Measurements from ENCODE around the gene ZFYVE26. TPM values are rescaled to one million over a fixed set of nuclear protein-coding genes. Genes with fewer than 3 reads are reported as not detected.

The ZFYVE26 gene
- total RNA-seq, 1 experiment from 2014 or later, result 13.2 TPM

DNA sequence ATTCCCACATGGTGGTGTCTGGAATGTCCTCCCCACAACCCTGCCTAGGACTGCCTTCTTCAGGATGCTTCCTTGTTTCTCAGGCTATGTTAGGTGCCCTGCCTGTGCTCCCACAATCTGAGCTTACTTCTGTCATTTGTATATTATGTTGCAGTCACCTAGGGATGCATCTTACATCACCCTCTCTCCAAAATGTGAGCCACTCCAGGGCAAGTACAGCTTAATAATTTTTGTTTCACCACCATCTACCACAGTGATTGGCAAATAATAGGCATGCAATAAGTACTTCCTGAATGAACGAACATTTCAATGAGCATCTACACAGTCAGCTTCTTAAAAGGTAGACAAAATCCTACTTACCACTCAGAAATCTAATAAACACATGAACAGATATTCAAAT lies 37.6 kb downstream of the ZFYVE26 start:
- no peak for DNase-seq (ENCODE audit: low read depth, low spot score)
- Histone ChIP-seq H3K36me3 (ENCODE audit: control insufficient read depth in 1 of 2, insufficient read depth in 2 of 2, low read length in 2 of 2) (peaks cover 10 to 11% of the 10 kb centered on the region in 2 experiments; a peak in 3 of 4 replicates), H3K4me2 (ENCODE audit: low read length) (no peak overlapping the region), H3K79me2 (ENCODE audit: insufficient read depth, low read length) (no peaks in the 10 kb centered on the region), H3K4me1 (ENCODE audit: control insufficient read depth in 1 of 2, insufficient read depth in 2 of 2, low read length in 2 of 2) (no peaks in the 10 kb centered on the region), H2AFZ (ENCODE audit: low read depth, low read length, poor library complexity, severe bottlenecking) (no peak overlapping the region), H3K9ac (ENCODE audit: low read length) (no peak overlapping the region), H3K4me3 (replicated peaks in 1 of 2; ENCODE audit: low read depth in 1 of 2, low read length in 2 of 2) (no peak overlapping the region), H3K9me2 (ENCODE audit: insufficient read depth) (no peaks in the 10 kb centered on the region), H3K27me3 (ENCODE audit: insufficient read depth, low read length) (no peaks in the 10 kb centered on the region), H4K20me1 (ENCODE audit: insufficient read depth) (no peaks in the 10 kb centered on the region), H3K9me3 (ENCODE audit: control insufficient read depth in 1 of 2, insufficient read depth in 1 of 2, low read depth in 1 of 2, low read length in 2 of 2) (no peaks in the 10 kb centered on the region), H3K27ac (ENCODE audit: low read depth, low read length) (no peak overlapping the region)
- ATAC-seq, result no peak
- TF ChIP-seq ZFX (IDR thresholded peaks at IDR 0.05), result no peak
- no peak for TF ChIP-seq SP1 (IDR thresholded peaks at IDR 0.05; ENCODE audit: low read depth)
- TF ChIP-seq EGR1 (IDR thresholded peaks at IDR 0.05; ENCODE audit: low read depth), result no peak
- no peak for TF ChIP-seq CBX3 (IDR thresholded peaks at IDR 0.05; ENCODE audit: low read depth)
- no peak for TF ChIP-seq EZH2phosphoT487 (IDR thresholded peaks at IDR 0.05; ENCODE audit: borderline replicate concordance)
- TF ChIP-seq ZNF274 (IDR thresholded peaks at IDR 0.05; ENCODE audit: low read depth, low read length), result no peak
- no peak for TF ChIP-seq RAD21 (IDR thresholded peaks at IDR 0.05; ENCODE audit: low read depth)
- no peak for TF ChIP-seq POLR2A (IDR thresholded peaks at IDR 0.05; ENCODE audit: borderline replicate concordance, extremely low read depth, insufficient read depth, insufficient read length)
- TF ChIP-seq ELF1 (IDR thresholded peaks at IDR 0.05; ENCODE audit: borderline replicate concordance, low read depth), result no peak
- TF ChIP-seq TCF7L2 (IDR thresholded peaks at IDR 0.05; ENCODE audit: borderline replicate concordance, extremely low read depth, insufficient read depth, insufficient read length), result no peak
- no peak for TF ChIP-seq SRF (IDR thresholded peaks at IDR 0.05; ENCODE audit: low read depth)
- TF ChIP-seq POLR2AphosphoS5 (IDR thresholded peaks at IDR 0.05; ENCODE audit: low read depth, low read length), result no peak
- TF ChIP-seq, protein P1, sequence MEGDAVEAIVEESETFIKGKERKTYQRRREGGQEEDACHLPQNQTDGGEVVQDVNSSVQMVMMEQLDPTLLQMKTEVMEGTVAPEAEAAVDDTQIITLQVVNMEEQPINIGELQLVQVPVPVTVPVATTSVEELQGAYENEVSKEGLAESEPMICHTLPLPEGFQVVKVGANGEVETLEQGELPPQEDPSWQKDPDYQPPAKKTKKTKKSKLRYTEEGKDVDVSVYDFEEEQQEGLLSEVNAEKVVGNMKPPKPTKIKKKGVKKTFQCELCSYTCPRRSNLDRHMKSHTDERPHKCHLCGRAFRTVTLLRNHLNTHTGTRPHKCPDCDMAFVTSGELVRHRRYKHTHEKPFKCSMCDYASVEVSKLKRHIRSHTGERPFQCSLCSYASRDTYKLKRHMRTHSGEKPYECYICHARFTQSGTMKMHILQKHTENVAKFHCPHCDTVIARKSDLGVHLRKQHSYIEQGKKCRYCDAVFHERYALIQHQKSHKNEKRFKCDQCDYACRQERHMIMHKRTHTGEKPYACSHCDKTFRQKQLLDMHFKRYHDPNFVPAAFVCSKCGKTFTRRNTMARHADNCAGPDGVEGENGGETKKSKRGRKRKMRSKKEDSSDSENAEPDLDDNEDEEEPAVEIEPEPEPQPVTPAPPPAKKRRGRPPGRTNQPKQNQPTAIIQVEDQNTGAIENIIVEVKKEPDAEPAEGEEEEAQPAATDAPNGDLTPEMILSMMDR (IDR thresholded peaks at IDR 0.05 in 2 of 3, conservative IDR thresholded peaks at IDR 0.05 in 1 of 3; ENCODE audit: borderline replicate concordance in 1 of 3, insufficient read depth in 1 of 3, low read depth in 2 of 3, low read length in 2 of 3), result no peak
- TF ChIP-seq CEBPB (IDR thresholded peaks at IDR 0.05; ENCODE audit: low read depth), result no peak
- TF ChIP-seq, protein P2, sequence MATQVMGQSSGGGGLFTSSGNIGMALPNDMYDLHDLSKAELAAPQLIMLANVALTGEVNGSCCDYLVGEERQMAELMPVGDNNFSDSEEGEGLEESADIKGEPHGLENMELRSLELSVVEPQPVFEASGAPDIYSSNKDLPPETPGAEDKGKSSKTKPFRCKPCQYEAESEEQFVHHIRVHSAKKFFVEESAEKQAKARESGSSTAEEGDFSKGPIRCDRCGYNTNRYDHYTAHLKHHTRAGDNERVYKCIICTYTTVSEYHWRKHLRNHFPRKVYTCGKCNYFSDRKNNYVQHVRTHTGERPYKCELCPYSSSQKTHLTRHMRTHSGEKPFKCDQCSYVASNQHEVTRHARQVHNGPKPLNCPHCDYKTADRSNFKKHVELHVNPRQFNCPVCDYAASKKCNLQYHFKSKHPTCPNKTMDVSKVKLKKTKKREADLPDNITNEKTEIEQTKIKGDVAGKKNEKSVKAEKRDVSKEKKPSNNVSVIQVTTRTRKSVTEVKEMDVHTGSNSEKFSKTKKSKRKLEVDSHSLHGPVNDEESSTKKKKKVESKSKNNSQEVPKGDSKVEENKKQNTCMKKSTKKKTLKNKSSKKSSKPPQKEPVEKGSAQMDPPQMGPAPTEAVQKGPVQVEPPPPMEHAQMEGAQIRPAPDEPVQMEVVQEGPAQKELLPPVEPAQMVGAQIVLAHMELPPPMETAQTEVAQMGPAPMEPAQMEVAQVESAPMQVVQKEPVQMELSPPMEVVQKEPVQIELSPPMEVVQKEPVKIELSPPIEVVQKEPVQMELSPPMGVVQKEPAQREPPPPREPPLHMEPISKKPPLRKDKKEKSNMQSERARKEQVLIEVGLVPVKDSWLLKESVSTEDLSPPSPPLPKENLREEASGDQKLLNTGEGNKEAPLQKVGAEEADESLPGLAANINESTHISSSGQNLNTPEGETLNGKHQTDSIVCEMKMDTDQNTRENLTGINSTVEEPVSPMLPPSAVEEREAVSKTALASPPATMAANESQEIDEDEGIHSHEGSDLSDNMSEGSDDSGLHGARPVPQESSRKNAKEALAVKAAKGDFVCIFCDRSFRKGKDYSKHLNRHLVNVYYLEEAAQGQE (IDR thresholded peaks at IDR 0.05; ENCODE audit: low read depth), result no peak
- no peak for TF ChIP-seq YY1 (IDR thresholded peaks at IDR 0.05; ENCODE audit: extremely low read depth, insufficient replicate concordance, low read depth, low read length)
- TF ChIP-seq, protein P3, sequence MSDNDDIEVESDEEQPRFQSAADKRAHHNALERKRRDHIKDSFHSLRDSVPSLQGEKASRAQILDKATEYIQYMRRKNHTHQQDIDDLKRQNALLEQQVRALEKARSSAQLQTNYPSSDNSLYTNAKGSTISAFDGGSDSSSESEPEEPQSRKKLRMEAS (IDR thresholded peaks at IDR 0.05), result no peak
- no peak for TF ChIP-seq JUND (IDR thresholded peaks at IDR 0.05)
- intact Hi-C loops (cut with micrococcal nuclease), result no loop called here
- CTCF ChIA-PET, result no interaction called here
- POLR2A ChIA-PET, result no interaction called here
- RAD21 ChIA-PET (ENCODE audit: low non-redundant PET in 1 of 2, low total read pairs in 2 of 2, uncharacterized antibody in 2 of 2, unreplicated experiment in 2 of 2), result no interaction called here
- BruUV-seq (replicated peaks), result no TSS peak
